Gastrocnemius medialis (tissue), 4 donors: ENCODE results near the gene YY1AP1.
"Not testable (repeated sequence)": the region's sequence is repeated elsewhere in the genome, so short reads cannot be mapped to it uniquely, and the experiment has no call there.

ENCODE experiments used
- POLR2A ChIP-seq, 2 donors: fragments of 450-650 bp; IDR thresholded peaks; one replicate each; pipeline ENCODE4 v1.6.1; 2017; ENCODE audit warnings: antibody characterized with exemption in 2 of 2, mild to moderate bottlenecking in 2 of 2, moderate library complexity in 2 of 2
- TF ChIP-seq, protein P1 (sequence below), 5 experiments: fragments of 450-650 bp in 3 of 5; fragments of 200-600 bp in 2 of 5; sonication (generic) in 2 of 5; IDR thresholded peaks in 4 of 5; conservative IDR thresholded peaks in 1 of 5; 1 replicate in 4 of 5; 2 replicates in 1 of 5; pipeline ENCODE4 v1.5.1; 2016 to 2019; ENCODE audit warnings: antibody characterized with exemption in 5 of 5, mild to moderate bottlenecking in 3 of 5, moderate library complexity in 3 of 5

DNA sequence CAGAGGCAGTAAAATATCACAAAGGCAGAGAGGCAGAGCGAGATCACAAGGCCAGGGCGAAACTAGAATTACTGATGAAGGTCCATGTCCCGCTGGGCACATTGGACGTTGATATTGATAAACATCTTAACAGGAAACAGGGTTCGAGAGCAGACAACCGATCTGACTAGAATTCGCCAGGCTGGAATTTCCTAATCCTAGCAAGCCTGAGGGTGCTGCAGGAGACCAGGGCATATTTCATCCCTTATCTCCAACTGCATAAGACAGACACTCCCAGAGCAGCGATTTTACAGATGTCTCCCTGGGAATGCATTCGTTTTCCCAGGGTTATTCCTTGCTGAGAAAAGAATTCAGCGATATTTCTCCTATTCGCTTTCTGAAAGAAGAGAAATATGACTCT is 9.0 kb upstream of the YY1AP1 start:
- not testable (repeated sequence) for TF ChIP-seq POLR2A (IDR thresholded peaks at IDR 0.05)
- TF ChIP-seq, protein P1, sequence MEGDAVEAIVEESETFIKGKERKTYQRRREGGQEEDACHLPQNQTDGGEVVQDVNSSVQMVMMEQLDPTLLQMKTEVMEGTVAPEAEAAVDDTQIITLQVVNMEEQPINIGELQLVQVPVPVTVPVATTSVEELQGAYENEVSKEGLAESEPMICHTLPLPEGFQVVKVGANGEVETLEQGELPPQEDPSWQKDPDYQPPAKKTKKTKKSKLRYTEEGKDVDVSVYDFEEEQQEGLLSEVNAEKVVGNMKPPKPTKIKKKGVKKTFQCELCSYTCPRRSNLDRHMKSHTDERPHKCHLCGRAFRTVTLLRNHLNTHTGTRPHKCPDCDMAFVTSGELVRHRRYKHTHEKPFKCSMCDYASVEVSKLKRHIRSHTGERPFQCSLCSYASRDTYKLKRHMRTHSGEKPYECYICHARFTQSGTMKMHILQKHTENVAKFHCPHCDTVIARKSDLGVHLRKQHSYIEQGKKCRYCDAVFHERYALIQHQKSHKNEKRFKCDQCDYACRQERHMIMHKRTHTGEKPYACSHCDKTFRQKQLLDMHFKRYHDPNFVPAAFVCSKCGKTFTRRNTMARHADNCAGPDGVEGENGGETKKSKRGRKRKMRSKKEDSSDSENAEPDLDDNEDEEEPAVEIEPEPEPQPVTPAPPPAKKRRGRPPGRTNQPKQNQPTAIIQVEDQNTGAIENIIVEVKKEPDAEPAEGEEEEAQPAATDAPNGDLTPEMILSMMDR (IDR thresholded peaks at IDR 0.05 in 4 of 5, conservative IDR thresholded peaks at IDR 0.05 in 1 of 5): not testable (repeated sequence)
